PFSK-1 (cell line): ENCODE data around the gene SCP2D1.

Experiments
- FOXP2 ChIP-seq: optimal IDR thresholded peaks from 2 replicates; pipeline ENCODE3; 2011; ENCODE audit warnings: borderline replicate concordance, control low read depth, inconsistent platforms; ENCODE audit not compliant: insufficient read depth; ENCODE audit errors: extremely low read length, extremely low read depth
- POLR2AphosphoS5 ChIP-seq: IDR thresholded peaks from 2 replicates; pipeline ENCODE4 v1.6.1; 2012; ENCODE audit warnings: low read depth, mild to moderate bottlenecking, control low read depth, low read length, moderate library complexity
- REST ChIP-seq, 2 experiments: IDR thresholded peaks; 2 replicates each; pipeline versions ENCODE4 v1.6.1 to v1.8.0; 2011 to 2012; ENCODE audit warnings: low read depth in 2 of 2, low read length in 2 of 2, control low read depth in 1 of 2, inconsistent platforms in 1 of 2, mild to moderate bottlenecking in 1 of 2, moderate library complexity in 1 of 2; ENCODE audit not compliant: insufficient read depth in 1 of 2
- SIN3A ChIP-seq: IDR thresholded peaks from 2 replicates; pipeline ENCODE4 v1.6.1; 2012; ENCODE audit warnings: mild to moderate bottlenecking, low read length, moderate library complexity, borderline replicate concordance; ENCODE audit not compliant: insufficient read depth
- TAF1 ChIP-seq: IDR thresholded peaks from 2 replicates; pipeline ENCODE4 v1.6.1; 2012; ENCODE audit warnings: low read length, control low read depth, borderline replicate concordance; ENCODE audit not compliant: insufficient read depth

- TF ChIP-seq POLR2AphosphoS5 (no peak), SIN3A (no peak), REST (IDR thresholded peaks at IDR 0.05; ENCODE audit: insufficient read depth in 1 of 2, low read depth in 2 of 2, low read length in 2 of 2) (no peak), TAF1 (no peak), FOXP2 (no peak)
Measured at GRCh38 chr20:18801516-18801915, 12.1 kb upstream of the SCP2D1 start.
